Body of pancreas (tissue), 4 donors: ENCODE measurements around the gene YBX3.

ENCODE experiments used
- POLR2A ChIP-seq, 3 donors: fragments of 450-650 bp; IDR thresholded peaks; one replicate each; pipeline ENCODE4 v1.6.1; 2016; ENCODE audit warnings: antibody characterized with exemption in 3 of 3, mild to moderate bottlenecking in 2 of 3
- TF ChIP-seq, protein P1 (sequence below), 7 experiments: fragments of 450-650 bp in 4 of 7; fragments of 200-600 bp in 3 of 7; sonication (generic) in 3 of 7; IDR thresholded peaks; one replicate each; pipeline ENCODE4 v1.5.1; 2016 to 2019; ENCODE audit warnings: antibody characterized with exemption in 7 of 7

DNA sequence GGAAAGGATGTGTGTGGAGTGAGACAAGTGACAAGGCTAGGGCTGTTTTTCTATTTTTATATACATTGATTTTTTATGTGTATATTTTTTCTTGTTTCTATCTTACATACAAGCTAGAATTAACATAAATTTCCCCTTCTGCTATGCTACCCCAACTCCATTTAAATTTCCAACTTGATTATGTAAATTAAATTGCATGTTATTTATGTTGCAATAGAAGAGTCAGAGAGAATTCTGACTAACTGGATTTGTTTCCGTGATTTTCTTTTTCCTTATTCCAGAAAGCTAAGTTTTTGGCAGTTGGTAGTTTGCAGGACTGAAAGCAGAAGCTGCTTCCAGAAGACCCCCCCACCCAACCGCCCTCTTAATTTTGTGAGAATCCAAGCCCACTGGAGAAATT lies 8.9 kb upstream of the YBX3 start:
- TF ChIP-seq POLR2A (IDR thresholded peaks at IDR 0.05): no peak
- TF ChIP-seq, protein P1, sequence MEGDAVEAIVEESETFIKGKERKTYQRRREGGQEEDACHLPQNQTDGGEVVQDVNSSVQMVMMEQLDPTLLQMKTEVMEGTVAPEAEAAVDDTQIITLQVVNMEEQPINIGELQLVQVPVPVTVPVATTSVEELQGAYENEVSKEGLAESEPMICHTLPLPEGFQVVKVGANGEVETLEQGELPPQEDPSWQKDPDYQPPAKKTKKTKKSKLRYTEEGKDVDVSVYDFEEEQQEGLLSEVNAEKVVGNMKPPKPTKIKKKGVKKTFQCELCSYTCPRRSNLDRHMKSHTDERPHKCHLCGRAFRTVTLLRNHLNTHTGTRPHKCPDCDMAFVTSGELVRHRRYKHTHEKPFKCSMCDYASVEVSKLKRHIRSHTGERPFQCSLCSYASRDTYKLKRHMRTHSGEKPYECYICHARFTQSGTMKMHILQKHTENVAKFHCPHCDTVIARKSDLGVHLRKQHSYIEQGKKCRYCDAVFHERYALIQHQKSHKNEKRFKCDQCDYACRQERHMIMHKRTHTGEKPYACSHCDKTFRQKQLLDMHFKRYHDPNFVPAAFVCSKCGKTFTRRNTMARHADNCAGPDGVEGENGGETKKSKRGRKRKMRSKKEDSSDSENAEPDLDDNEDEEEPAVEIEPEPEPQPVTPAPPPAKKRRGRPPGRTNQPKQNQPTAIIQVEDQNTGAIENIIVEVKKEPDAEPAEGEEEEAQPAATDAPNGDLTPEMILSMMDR (IDR thresholded peaks at IDR 0.05): no peak
